HG03565 (cell line): ENCODE measurements around the gene RNF25.

ENCODE experiments used
- ATAC-seq: cut with Tn5 transposase; IDR thresholded peaks from one replicate; pipeline ENCODE4 v1.9.1; 2021; ENCODE audit warnings: mild to moderate bottlenecking, moderate library complexity; ENCODE audit not compliant: unreplicated experiment

Gene RNF25

DNA sequence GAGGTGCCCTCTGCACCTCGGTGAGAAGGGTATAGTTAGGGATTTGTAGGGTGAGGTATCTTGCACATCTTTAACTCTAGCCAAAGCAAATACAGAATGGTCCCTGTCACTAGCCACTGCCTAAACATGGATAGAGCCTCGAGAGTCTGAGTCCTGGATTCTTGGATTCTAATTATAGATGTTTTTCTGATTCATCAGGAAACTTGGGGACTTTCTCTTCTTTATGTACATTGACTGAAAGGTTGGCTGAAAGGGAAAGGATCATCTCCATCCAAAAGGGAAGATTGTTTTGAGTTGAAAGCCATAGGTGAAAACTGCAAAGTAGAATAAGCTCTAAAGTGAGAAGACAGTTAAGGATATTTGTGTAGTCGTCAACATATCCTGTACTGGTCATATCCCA is 8.3 kb upstream of the RNF25 start:
- ATAC-seq = no peak

DNA sequence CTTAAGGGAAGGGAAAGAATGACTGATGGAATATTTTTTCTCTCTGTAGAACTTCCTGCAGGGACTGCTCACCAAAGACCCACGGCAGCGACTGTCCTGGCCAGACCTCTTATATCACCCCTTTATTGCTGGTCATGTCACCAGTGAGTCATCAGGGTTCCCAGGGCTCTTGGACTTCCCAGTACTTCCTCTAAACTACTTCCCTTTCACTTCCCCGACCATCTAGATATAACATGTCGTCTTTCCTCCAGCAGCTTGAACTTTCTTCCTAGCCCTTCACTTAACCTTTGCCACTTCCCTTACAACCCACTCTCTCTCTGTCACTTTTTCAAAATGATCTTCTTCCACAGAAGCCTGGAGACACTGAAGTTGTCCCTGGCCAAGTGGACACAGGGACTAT is 7.3 kb upstream of the RNF25 start:
- ATAC-seq = no peak

DNA sequence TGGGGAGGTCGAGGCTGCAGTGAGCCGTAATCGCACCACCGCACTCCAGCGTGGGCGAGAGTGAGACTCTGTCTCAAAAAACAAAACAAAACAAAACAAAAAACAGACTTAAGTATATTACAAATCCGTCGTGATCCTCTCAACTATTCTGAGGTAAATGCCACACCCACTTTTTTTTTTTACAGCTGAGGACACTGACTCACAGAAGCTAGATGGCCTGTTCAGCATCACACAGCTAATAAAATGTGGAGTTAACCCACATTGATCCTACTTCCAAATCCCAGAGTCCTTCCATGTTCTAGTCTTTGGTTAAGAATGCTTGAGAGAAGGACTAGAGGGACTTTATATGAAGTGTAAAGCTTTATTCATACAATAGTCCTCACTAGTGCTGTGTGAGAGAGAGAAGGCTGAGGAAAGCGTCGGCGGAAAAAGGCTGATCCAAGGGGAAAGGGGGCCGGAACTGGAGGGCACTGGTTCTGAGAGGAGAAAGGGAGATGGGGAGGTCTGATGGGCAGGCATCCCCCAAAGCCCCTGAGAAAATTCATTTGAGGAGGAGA is 627 bp downstream of the RNF25 start:
- no peak for ATAC-seq

GRCh38 chr2:218664653-218665052 is 7.1 kb downstream of the RNF25 start:
- no peak for ATAC-seq

DNA sequence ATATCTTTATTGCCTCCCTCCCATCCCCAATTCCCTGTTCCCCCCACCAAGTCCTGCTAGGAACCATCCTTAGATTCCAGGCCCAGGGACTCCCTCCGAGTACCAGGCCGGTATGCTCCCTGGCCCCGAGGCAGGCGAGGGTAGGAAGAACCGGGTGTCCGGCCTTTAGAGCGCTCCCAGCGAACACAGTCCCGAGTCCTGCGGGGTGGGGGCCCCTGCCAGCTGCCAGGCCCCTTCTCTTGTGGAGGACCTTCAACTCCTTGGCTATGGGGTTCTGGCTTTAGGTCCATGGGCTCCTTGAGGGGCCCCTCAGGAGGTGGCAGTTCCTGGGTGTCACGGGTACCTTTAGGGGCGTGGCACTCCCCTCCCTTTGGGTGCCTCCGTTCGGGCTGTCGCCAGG is 7.9 kb downstream of the RNF25 start:
- no peak for ATAC-seq

DNA sequence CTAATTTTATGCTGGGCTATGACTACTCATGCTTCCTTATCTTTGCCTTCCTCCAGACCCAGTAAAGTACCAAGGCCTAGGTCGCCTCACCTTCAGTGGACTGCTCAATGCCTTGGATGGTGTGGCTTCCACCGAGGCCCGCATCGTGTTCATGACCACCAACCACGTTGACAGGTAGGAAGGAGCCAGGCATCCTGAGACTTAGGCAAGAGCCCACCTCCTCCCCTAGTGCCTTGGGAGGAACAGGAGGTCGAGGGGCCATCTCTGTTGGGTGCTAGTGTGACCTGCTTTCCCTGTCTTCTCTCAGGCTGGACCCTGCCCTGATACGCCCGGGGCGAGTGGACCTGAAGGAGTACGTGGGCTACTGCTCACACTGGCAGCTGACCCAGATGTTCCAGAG is 9.0 kb downstream of the RNF25 start:
- ATAC-seq = no peak

GRCh38 chr2:218662377-218662776 is 9.4 kb downstream of the RNF25 start:
- no peak for ATAC-seq

GRCh38 chr2:218659988-218660358 is 11.8 kb downstream of the RNF25 start:
- ATAC-seq = no peak

DNA sequence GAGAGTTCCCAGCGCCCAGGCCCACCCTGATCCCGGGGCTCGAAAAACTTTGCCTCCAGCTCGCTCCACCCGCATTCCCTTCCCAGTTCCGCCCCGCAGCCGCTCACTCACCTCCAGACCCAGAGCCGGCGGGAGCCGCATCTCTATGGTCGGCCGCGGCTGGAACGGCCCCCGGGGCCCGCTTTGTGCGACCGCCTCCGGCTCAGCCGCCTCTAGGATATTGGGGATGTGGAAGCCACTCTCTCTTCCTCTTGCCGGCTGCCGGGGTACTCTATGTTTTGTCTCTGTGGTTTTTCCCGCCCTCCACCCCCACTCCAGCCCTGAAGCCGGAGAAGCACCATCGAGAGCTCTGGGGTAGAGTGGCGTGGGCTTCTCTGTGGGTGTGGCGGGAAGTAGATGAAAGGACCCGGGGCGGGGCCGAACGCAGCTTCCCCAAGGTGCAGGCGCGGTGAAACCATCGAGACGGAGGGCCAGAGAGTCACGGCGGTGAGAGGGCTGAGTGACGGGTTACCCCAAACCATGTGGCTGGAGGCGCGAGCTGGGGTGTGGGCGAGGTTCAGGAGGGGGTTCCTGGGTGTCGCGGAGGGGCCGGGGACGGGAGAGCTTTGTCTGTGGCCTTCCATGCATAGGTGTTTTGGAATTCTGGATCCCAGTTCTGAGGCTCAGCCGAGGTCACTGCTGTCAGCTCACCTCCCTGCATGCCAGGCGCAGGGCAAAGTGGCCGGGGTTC is 12.4 kb downstream of the RNF25 start, which contains the start of the genes BCS1L and ZNF142:
Gene BCS1L (plus strand): TSS at position 426 of the 730 bp plus-strand sequence. CDS start 1,305 bp downstream, outside the sequence.
Gene ZNF142 (minus strand): TSS at position 366 of the 730 bp plus-strand sequence. CDS start 3,194 bp downstream, outside the sequence.
- peak; percentile 63 for ATAC-seq

GRCh38 chr2:218658671-218659257 is 13.0 kb downstream of the RNF25 start:
- peak; percentile 33 for ATAC-seq

GRCh38 chr2:218655751-218656150 is 16.1 kb downstream of the RNF25 start:
- ATAC-seq = no peak

DNA sequence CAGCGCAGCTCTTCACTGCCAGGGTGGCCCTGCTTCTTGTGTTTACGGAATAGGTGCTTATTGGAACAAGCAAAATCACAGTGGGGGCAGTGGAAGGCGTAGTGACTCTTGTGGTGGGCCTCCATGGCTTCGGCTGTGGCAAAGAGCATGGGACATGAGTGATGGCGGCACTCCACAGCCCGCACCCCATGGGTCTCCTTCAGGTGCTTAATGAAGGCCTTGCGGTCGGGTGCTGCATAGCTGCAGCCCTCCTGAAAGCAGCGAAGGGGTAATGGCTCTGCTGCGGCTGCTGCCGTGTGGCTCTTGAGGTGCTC is 23.1 kb downstream of the RNF25 start:
- ATAC-seq = no peak

- no peak for ATAC-seq
These were observed 23.6 kb downstream of the RNF25 start for GRCh38 chr2:218648088-218648786.

DNA sequence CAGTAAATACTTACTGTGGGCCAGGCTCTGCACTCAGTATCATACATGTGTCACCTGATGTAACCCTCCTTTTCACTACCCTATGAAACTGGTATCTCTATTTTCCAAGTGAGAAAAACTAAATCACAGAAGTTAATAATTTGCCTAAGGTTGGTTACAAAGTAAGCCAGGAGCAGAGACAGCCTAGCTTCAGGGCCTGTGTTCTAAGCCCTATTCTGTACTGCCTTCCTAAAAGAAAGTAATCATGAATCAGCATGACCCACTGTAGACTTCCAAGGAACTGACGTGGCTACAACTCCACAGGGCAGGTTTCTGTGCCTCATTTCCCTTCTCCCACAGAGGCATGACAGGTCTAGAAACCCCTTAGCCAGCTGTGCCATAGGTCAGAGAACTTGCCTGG is 26.7 kb downstream of the RNF25 start:
- ATAC-seq = no peak

DNA sequence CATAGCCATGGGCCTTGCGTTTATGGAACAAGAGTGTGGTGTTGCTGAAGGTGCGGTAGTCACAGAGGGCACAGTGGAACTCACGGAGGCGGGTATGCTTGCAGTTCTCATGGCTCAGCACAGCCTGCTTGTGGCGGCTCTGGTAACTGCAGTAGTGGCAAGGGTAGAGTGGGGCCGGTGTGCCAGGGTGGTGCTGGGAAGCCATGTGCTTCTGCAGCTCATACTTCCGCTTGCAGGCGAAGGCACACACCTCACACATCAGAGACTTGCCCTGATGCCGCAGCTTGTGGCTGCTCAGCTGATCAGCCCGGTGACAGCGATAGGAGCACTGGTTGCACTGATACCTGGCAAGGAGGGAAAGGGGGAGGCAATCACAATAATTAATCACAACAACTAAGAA is 27.1 kb downstream of the RNF25 start:
- ATAC-seq = no peak

DNA sequence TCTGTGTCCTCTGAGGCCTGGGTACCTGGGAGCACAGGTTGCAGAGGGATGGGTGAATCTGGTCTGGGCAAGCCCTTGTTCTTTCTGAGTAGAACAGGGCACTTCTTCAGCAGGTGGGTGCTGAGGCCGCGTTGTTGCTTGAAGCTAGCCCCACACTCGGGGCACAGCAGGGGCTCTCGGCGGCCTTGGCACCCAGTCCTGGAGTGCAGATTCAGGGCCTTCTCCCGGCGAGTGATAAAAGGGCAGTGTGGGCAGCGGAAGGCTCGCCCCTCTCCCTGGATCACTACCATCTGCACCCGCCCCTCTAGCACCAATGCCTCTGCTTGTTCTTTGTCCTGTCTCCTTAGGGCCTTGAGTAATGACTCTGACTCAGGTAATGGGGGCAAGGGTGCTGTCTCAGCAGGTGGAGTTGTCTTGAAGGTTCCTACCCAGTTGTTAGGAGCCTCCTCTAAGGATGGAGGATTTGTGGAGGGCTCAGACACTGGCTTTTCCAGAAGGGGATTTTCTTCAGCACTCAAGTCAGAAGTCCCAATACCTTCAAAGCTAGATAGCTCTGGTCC is 28.0 kb downstream of the RNF25 start:
- ATAC-seq = no peak

DNA sequence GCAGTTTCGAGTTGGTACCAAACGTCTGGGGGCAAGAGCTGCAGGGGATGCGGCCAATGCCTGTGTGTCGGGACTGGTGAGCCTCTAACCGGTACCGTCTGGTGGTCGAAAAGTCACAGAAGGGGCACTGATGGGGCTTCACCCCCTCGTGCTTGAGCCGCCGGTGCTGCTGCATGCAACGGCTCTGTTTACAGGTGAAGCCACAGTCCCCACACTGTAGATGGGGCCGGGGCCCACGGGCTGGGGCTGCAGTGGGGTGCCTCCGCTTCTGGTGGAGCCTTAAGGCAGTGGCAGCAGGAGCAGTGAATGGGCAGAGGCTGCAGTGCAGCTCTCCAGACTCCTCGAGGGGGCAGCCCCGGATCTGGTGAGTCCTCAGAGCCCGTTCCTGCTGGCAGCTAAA is 29.0 kb downstream of the RNF25 start:
- ATAC-seq = no peak

GRCh38 chr2:218642121-218642656 is 29.6 kb downstream of the RNF25 start:
- no peak for ATAC-seq

DNA sequence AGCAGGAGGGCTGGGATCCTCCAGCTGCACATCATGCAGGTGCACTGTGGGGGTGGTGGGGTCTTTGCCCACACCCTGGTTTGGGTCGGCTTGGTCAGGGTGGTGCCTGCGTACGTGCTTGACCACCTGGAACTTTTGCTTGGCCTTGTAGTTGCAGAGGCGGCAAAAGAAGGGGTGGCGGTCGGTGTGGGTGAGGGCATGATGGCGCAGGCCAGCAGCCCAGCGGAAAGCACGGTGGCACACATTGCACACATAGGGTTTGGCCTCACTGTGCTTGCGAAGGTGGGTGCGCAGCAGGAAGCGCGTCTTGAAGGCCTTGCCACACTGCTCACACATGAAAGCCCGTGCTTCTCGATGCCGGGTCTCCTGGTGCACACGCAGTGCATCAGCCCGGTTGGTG is 33.4 kb downstream of the RNF25 start:
- ATAC-seq = no peak

DNA sequence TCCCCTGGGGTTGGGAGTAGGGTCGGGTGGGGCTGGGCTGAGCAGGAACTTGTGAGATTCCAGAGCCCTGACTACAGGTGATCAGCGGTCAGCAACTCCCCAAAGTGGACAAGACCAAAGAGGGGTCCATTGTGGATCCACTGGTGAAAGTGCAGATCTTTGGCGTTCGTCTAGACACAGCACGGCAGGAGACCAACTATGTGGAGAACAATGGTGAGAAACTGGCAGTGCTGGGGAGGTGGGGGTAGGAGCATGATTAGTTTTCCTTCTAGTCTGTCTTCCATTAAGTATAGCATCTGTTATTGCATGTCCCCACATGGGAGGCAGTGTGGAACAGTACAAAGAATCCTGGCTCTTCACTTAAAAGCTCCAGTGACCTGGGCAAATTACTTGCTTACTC is 36.1 kb downstream of the RNF25 start:
- ATAC-seq = no peak

DNA sequence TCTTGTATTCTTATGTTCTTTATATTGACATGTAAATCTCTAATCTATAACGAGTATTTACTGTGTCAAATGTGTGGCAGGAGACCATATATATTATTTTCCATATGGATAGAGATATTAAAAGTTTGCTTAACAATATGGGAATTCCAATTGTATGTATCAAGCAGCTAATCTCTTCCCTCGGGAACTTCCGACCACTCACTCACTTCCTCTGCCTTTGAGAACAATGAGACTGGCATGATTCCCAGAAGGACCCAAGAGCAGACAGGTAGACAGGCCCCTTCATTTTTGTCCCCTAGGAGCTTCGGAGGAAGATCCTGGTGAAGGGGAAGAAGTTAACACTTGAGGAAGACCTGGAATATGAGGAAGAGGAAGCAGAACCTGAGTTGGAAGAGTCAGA is 40.0 kb downstream of the RNF25 start:
- ATAC-seq = no peak
